ENCODE results near the gene MT1H. TPM values are rescaled to one million over a fixed set of nuclear protein-coding genes. Genes with fewer than 3 reads are reported as not detected.
A peak's percentile ranks its signal among the peaks of the same experiment; 100 is the strongest.

The MT1H gene
- total RNA-seq, 6 experiments from 2014 or later: not detected

DNA sequence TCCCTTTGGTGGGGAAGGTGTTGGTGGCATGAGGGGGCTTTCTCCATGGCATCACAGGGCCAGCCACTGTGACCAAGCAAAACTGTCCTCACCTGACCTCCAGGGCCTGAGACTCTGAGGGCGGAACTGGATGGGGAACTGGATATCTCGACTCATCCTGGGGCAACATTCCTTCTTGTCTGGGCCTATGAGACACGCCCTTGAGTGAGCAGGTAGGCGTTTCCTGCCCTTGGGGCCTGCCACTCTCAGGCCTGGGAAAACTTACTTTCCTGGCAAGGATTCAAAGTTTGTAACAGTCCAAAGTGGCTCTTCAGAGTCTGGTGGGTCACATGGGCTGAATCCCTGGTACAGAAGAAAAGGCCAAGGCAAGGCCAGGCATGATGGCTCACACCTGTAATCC is 22.3 kb downstream of the MT1H start:
- Mint-ChIP-seq H3K27me3 (ENCODE audit: insufficient read depth) (peaks cover 3% of the 10 kb centered on the region), H3K36me3 (ENCODE audit: low read depth) (no peaks in the 10 kb centered on the region; the same call in 1 of the 2 replicates), H3K9me3 (peaks cover 2% of the 10 kb centered on the region), H3K4me1 (ENCODE audit: low read depth) (peaks cover 21% of the 10 kb centered on the region), H3K27ac (no peak overlapping the region), H3K4me3 (no peak overlapping the region)
- TF ChIP-seq, protein P1, sequence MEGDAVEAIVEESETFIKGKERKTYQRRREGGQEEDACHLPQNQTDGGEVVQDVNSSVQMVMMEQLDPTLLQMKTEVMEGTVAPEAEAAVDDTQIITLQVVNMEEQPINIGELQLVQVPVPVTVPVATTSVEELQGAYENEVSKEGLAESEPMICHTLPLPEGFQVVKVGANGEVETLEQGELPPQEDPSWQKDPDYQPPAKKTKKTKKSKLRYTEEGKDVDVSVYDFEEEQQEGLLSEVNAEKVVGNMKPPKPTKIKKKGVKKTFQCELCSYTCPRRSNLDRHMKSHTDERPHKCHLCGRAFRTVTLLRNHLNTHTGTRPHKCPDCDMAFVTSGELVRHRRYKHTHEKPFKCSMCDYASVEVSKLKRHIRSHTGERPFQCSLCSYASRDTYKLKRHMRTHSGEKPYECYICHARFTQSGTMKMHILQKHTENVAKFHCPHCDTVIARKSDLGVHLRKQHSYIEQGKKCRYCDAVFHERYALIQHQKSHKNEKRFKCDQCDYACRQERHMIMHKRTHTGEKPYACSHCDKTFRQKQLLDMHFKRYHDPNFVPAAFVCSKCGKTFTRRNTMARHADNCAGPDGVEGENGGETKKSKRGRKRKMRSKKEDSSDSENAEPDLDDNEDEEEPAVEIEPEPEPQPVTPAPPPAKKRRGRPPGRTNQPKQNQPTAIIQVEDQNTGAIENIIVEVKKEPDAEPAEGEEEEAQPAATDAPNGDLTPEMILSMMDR (IDR thresholded peaks at IDR 0.05): no peak
- DNase-seq: peak; percentile 26

DNA sequence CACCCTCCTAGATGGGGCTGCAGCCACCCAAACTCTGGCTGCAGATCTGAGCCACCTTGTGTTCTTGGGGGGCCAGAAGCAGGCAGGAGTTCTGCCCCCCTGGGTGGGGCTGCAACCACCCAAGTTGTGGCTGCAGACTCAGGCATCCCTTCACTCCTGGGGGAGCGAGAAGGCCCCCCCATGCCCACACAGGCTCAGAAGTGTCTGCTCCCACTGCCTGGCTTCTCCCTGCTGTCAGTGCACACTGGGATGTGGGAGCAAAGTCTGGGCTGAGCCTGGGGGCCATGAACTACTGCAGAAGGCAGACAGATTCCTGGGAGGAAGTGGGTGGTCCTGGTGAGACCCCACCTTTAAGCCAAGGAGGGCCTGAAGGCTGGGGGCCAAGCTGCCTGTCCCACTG is 25.6 kb downstream of the MT1H start:
- TF ChIP-seq, protein P1 (IDR thresholded peaks at IDR 0.05): no peak
- no peak for DNase-seq
- no peaks in the 10 kb centered on the region for H3K36me3 Mint-ChIP-seq (ENCODE audit: low read depth)
- no peak overlapping the region for H3K27ac Mint-ChIP-seq
- H3K9me3 Mint-ChIP-seq: no peaks in the 10 kb centered on the region
- H3K27me3 Mint-ChIP-seq (ENCODE audit: insufficient read depth): peaks cover 3% of the 10 kb centered on the region
- no peak overlapping the region for H3K4me3 Mint-ChIP-seq
- peaks cover 8% of the 10 kb centered on the region for H3K4me1 Mint-ChIP-seq (ENCODE audit: low read depth)

DNA sequence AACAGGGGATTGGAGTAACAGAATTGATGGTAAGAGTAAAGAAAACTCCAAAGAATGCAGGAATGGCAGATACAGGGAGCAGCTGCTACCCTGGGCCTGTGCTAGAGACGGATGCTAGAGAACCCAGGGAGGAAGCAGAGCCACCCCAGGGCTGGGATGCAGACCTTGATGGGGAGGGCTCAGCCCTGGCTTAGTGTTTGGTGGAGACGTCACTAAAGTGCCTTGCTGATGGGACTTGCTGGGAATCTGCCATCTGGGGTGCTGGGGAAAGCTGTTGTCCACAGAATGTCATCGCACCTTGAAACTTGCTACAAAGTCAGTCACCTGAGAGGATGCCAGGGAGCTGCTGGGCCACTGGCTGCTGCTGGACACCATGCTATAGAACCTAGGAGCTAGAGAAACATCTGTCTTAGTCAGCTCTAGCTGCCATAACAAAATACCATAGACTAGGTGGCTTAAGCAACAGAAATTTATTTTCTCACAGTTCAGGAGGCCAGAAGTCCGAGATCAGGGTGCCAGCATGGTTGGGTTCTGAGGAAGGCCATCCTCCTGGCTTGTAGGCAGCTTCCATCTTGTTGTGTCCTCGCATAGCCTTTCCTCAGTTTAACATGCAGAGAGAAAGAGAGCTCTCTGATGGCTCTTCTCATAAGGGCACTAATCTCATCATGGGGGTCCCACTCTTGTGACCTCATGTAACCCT is 28.0 kb downstream of the MT1H start:
- H3K27me3 Mint-ChIP-seq (ENCODE audit: insufficient read depth): peaks cover 3% of the 10 kb centered on the region
- H3K27ac Mint-ChIP-seq: no peak overlapping the region
- no peaks in the 10 kb centered on the region for H3K36me3 Mint-ChIP-seq (ENCODE audit: low read depth)
- TF ChIP-seq, protein P1 (IDR thresholded peaks at IDR 0.05): no peak
- DNase-seq: no peak
- H3K4me3 Mint-ChIP-seq: no peak overlapping the region
- H3K4me1 Mint-ChIP-seq (ENCODE audit: low read depth): peaks cover 10% of the 10 kb centered on the region
- H3K9me3 Mint-ChIP-seq: no peaks in the 10 kb centered on the region

DNA sequence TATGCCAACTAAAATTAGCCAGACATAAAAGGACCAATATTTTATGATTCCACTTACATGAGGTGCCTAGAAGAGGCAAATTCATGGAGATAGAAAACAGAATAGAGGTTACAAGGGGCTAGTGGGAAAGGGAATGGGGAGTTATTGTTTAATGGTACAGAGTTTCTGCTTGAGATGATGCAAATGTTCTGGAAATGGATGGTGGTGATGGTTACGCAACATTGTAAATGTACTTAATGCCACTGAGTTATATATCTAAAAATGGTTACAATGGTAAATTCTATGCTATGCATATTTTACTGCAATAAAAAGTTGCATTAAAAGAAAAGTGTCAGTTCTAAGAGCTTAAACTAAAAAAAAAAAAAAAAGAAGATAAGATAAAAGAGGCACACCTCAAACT is 30.6 kb downstream of the MT1H start:
- TF ChIP-seq, protein P1 (IDR thresholded peaks at IDR 0.05): no peak
- no peak overlapping the region for H3K27ac Mint-ChIP-seq
- peaks cover 2% of the 10 kb centered on the region for H3K27me3 Mint-ChIP-seq (ENCODE audit: insufficient read depth)
- no peak overlapping the region for H3K4me3 Mint-ChIP-seq
- H3K9me3 Mint-ChIP-seq: no peaks in the 10 kb centered on the region
- DNase-seq: no peak
- H3K36me3 Mint-ChIP-seq (ENCODE audit: low read depth): no peaks in the 10 kb centered on the region
- peaks cover 10% of the 10 kb centered on the region for H3K4me1 Mint-ChIP-seq (ENCODE audit: low read depth)

DNA sequence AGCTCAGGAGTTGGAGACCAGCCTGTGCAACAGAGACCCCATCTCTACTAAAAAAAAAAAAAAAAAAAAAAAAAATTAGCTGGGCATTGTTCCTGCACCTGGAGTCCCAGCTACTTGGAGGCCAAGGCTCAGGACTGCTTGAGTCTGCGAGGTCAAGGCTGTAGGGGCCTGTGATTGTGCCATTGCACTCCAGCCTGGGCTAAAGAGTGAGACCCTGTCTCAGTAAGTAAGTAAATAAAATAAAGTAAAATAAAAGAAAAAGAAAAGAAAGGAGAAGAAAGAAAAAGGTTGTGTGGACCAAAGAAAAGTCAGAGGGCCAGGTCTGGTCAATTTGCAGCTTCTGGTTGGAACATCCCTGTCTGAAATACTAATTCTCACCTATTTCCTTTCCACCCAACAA is 31.0 kb downstream of the MT1H start:
- TF ChIP-seq, protein P1 (IDR thresholded peaks at IDR 0.05): no peak
- H3K27ac Mint-ChIP-seq: no peak overlapping the region
- no peaks in the 10 kb centered on the region for H3K36me3 Mint-ChIP-seq (ENCODE audit: low read depth)
- no peak overlapping the region for H3K4me3 Mint-ChIP-seq
- H3K27me3 Mint-ChIP-seq (ENCODE audit: insufficient read depth): peaks cover 2% of the 10 kb centered on the region
- H3K9me3 Mint-ChIP-seq: no peaks in the 10 kb centered on the region
- peaks cover 10% of the 10 kb centered on the region for H3K4me1 Mint-ChIP-seq (ENCODE audit: low read depth)
- DNase-seq: no peak
